ENCODE data around the gene AP2B1.

AP2B1 gene

DNA sequence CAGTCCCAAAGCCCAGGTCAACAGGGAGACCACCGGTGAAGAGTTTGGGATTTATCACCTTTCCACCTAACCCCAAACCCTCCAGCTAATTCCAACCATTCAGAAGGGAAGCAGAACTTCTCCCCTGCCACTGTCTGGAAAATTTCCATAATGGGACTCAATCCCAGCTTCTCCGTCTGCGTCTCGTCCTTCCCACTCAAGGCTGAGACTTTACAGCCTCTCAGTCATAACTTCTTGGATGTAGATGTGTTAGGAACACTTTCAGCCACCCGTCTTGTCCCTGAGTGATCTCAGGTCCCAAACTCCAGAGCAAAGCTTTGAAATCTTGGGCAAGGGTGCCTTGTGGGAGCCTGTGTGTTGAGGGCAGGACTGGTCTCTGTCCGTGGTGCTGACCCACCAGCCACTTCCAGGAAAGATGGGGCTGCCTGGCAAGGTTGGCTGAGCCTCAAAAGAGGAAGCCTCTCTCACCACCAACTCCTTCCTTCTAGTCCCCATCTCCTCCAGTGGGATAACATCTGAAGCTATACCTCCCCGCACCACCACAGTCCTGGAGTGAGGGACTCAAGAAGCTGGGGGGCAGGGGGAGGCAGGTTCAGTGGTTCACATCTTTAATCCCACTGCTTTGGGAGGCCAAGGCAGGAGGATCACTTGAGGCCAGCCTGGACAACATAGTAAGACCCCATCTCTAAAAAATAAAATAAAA is 156.7 kb downstream of the AP2B1 start:
- H3K4me2 ChIP-seq (ENCODE audit: insufficient read depth, low read length, poor library complexity, severe bottlenecking), result no peak overlapping the region
- H2AK5ac ChIP-seq (ENCODE audit: low read depth, low read length), result no peak overlapping the region
- H3K9me3 ChIP-seq (replicated peaks in 1 of 2; ENCODE audit: control insufficient read depth in 2 of 2, insufficient read depth in 1 of 2, low read depth in 1 of 2, low read length in 2 of 2), result peaks cover 0 to 8% of the 10 kb centered on the region in 2 donors
- peaks cover 0 to 4% of the 10 kb centered on the region in 2 donors for H3K4me1 ChIP-seq (ENCODE audit: control insufficient read depth in 2 of 2, insufficient read depth in 1 of 2, low read depth in 1 of 2, low read length in 2 of 2)
- H2BK12ac ChIP-seq (ENCODE audit: low read length), result no peak overlapping the region
- no peak overlapping the region for H3K27ac ChIP-seq (replicated peaks; ENCODE audit: low read length)
- no peak overlapping the region for H4K91ac ChIP-seq (ENCODE audit: low read depth, low read length, poor library complexity)
- no peak overlapping the region for H2AFZ ChIP-seq (ENCODE audit: low read length)
- no peak for DNase-seq (ENCODE audit: low spot score)
- H3K79me1 ChIP-seq (ENCODE audit: low read depth, low read length), result no peaks in the 10 kb centered on the region
- no peak overlapping the region for H2BK15ac ChIP-seq (ENCODE audit: low read length)
- H3K4me3 ChIP-seq (ENCODE audit: low read length in 2 of 2), result no peak overlapping the region
- no peak overlapping the region for H3K14ac ChIP-seq (ENCODE audit: low read length)
- H3K4ac ChIP-seq (ENCODE audit: low read length), result no peak overlapping the region
- no peak overlapping the region for H3K23ac ChIP-seq (ENCODE audit: low read depth, low read length, poor library complexity)
- H3K9ac ChIP-seq (ENCODE audit: low read depth, low read length, poor library complexity), result no peak overlapping the region
- peaks cover 5 to 32% (median 10%) of the 10 kb centered on the region in 3 experiments for H3K27me3 ChIP-seq (ENCODE audit: control insufficient read depth in 3 of 3, insufficient read depth in 3 of 3, low read depth in 1 of 3, low read length in 3 of 3)
- no peaks in the 10 kb centered on the region for H3K36me3 ChIP-seq (replicated peaks in 1 of 2; ENCODE audit: control insufficient read depth in 2 of 2, insufficient read depth in 2 of 2, low read length in 2 of 2)
- H3K18ac ChIP-seq (ENCODE audit: low read length), result no peak overlapping the region
- WGBS, 2 donors (ENCODE audit: extremely low coverage in 2 of 2, insufficient read length in 2 of 2, insufficient replicate concordance in 1 of 2), result no CpG with 5 or more reads among the region's 7 CpGs
- H2BK5ac ChIP-seq (ENCODE audit: low read length), result no peak overlapping the region
- H4K8ac ChIP-seq (ENCODE audit: low read depth, low read length), result no peak overlapping the region
- H2BK120ac ChIP-seq (ENCODE audit: low read depth, low read length), result no peak overlapping the region

- Histone ChIP-seq H4K91ac (ENCODE audit: low read depth, low read length, poor library complexity) (no peak overlapping the region), H3K4ac (ENCODE audit: low read length) (no peak overlapping the region), H3K4me3 (ENCODE audit: low read length in 2 of 2) (no peak overlapping the region), H3K27ac (replicated peaks; ENCODE audit: low read length) (no peak overlapping the region), H2AK5ac (ENCODE audit: low read depth, low read length) (no peak overlapping the region), H2BK12ac (ENCODE audit: low read length) (no peak overlapping the region), H3K9ac (ENCODE audit: low read depth, low read length, poor library complexity) (no peak overlapping the region), H3K79me1 (ENCODE audit: low read depth, low read length) (no peaks in the 10 kb centered on the region), H2BK120ac (ENCODE audit: low read depth, low read length) (no peak overlapping the region), H2BK15ac (ENCODE audit: low read length) (no peak overlapping the region), H2BK5ac (ENCODE audit: low read length) (no peak overlapping the region), H3K23ac (ENCODE audit: low read depth, low read length, poor library complexity) (peak overlapping the region; percentile 25), H2AFZ (ENCODE audit: low read length) (no peak overlapping the region), H3K4me1 (ENCODE audit: control insufficient read depth in 2 of 2, insufficient read depth in 1 of 2, low read depth in 1 of 2, low read length in 2 of 2) (peaks cover 2 to 7% of the 10 kb centered on the region in 2 donors), H3K9me3 (replicated peaks in 1 of 2; ENCODE audit: control insufficient read depth in 2 of 2, insufficient read depth in 1 of 2, low read depth in 1 of 2, low read length in 2 of 2) (peaks cover 0 to 8% of the 10 kb centered on the region in 2 donors), H3K4me2 (ENCODE audit: insufficient read depth, low read length, poor library complexity, severe bottlenecking) (no peak overlapping the region), H3K27me3 (ENCODE audit: control insufficient read depth in 3 of 3, insufficient read depth in 3 of 3, low read depth in 1 of 3, low read length in 3 of 3) (peaks cover 5 to 37% (median 21%) of the 10 kb centered on the region in 3 experiments), H3K18ac (ENCODE audit: low read length) (peak overlapping the region; percentile 65), H4K8ac (ENCODE audit: low read depth, low read length) (no peak overlapping the region), H3K14ac (ENCODE audit: low read length) (no peak overlapping the region), H3K36me3 (replicated peaks in 1 of 2; ENCODE audit: control insufficient read depth in 2 of 2, insufficient read depth in 2 of 2, low read length in 2 of 2) (no peaks in the 10 kb centered on the region)
- DNase-seq (ENCODE audit: low spot score), result no peak
- no CpG with 5 or more reads among the region's 8 CpGs for WGBS, 2 donors (ENCODE audit: extremely low coverage in 2 of 2, insufficient read length in 2 of 2, insufficient replicate concordance in 1 of 2)
Observed at GRCh38 chr17:35744830-35745229, 157.7 kb downstream of the AP2B1 start.

- H3K9me3 ChIP-seq (replicated peaks in 1 of 2; ENCODE audit: control insufficient read depth in 2 of 2, insufficient read depth in 1 of 2, low read depth in 1 of 2, low read length in 2 of 2), result peaks cover 0 to 8% of the 10 kb centered on the region in 2 donors
- no peaks in the 10 kb centered on the region for H3K36me3 ChIP-seq (replicated peaks in 1 of 2; ENCODE audit: control insufficient read depth in 2 of 2, insufficient read depth in 2 of 2, low read length in 2 of 2)
- no peak overlapping the region for H4K8ac ChIP-seq (ENCODE audit: low read depth, low read length)
- no peak overlapping the region for H2AK5ac ChIP-seq (ENCODE audit: low read depth, low read length)
- no peak overlapping the region for H4K91ac ChIP-seq (ENCODE audit: low read depth, low read length, poor library complexity)
- no peak overlapping the region for H2BK5ac ChIP-seq (ENCODE audit: low read length)
- no peak overlapping the region for H3K14ac ChIP-seq (ENCODE audit: low read length)
- H3K79me1 ChIP-seq (ENCODE audit: low read depth, low read length), result no peaks in the 10 kb centered on the region
- H3K4me3 ChIP-seq (ENCODE audit: low read length in 2 of 2), result no peak overlapping the region
- peak overlapping the region; percentile 65 for H3K18ac ChIP-seq (ENCODE audit: low read length)
- peaks cover 5 to 36% (median 25%) of the 10 kb centered on the region in 3 experiments for H3K27me3 ChIP-seq (ENCODE audit: control insufficient read depth in 3 of 3, insufficient read depth in 3 of 3, low read depth in 1 of 3, low read length in 3 of 3)
- H3K9ac ChIP-seq (ENCODE audit: low read depth, low read length, poor library complexity), result no peak overlapping the region
- no peak overlapping the region for H2BK15ac ChIP-seq (ENCODE audit: low read length)
- no CpG with 5 or more reads among the region's 7 CpGs for WGBS, 2 donors (ENCODE audit: extremely low coverage in 2 of 2, insufficient read length in 2 of 2, insufficient replicate concordance in 1 of 2)
- H3K4me2 ChIP-seq (ENCODE audit: insufficient read depth, low read length, poor library complexity, severe bottlenecking), result no peak overlapping the region
- no peak overlapping the region for H2AFZ ChIP-seq (ENCODE audit: low read length)
- H3K4ac ChIP-seq (ENCODE audit: low read length), result no peak overlapping the region
- H3K4me1 ChIP-seq (ENCODE audit: control insufficient read depth in 2 of 2, insufficient read depth in 1 of 2, low read depth in 1 of 2, low read length in 2 of 2), result peaks cover 5 to 9% of the 10 kb centered on the region in 2 donors
- H3K23ac ChIP-seq (ENCODE audit: low read depth, low read length, poor library complexity), result no peak overlapping the region
- H3K27ac ChIP-seq (replicated peaks; ENCODE audit: low read length), result no peak overlapping the region
- no peak for DNase-seq (ENCODE audit: low spot score)
- no peak overlapping the region for H2BK120ac ChIP-seq (ENCODE audit: low read depth, low read length)
- H2BK12ac ChIP-seq (ENCODE audit: low read length), result no peak overlapping the region
Observed at GRCh38 chr17:35745246-35745645, 158.1 kb downstream of the AP2B1 start.

- Histone ChIP-seq H3K36me3 (replicated peaks in 1 of 2; ENCODE audit: control insufficient read depth in 2 of 2, insufficient read depth in 2 of 2, low read length in 2 of 2) (no peaks in the 10 kb centered on the region), H2BK12ac (ENCODE audit: low read length) (no peak overlapping the region), H2BK15ac (ENCODE audit: low read length) (no peak overlapping the region), H2AK5ac (ENCODE audit: low read depth, low read length) (no peak overlapping the region), H4K91ac (ENCODE audit: low read depth, low read length, poor library complexity) (no peak overlapping the region), H3K4me3 (ENCODE audit: low read length in 2 of 2) (no peak overlapping the region), H3K4ac (ENCODE audit: low read length) (no peak overlapping the region), H3K18ac (ENCODE audit: low read length) (no peak overlapping the region), H3K23ac (ENCODE audit: low read depth, low read length, poor library complexity) (no peak overlapping the region), H3K9me3 (replicated peaks in 1 of 2; ENCODE audit: control insufficient read depth in 2 of 2, insufficient read depth in 1 of 2, low read depth in 1 of 2, low read length in 2 of 2) (peaks cover 0 to 3% of the 10 kb centered on the region in 2 donors), H4K8ac (ENCODE audit: low read depth, low read length) (no peak overlapping the region), H3K4me1 (ENCODE audit: control insufficient read depth in 2 of 2, insufficient read depth in 1 of 2, low read depth in 1 of 2, low read length in 2 of 2) (peaks cover 5 to 10% of the 10 kb centered on the region in 2 donors), H3K79me1 (ENCODE audit: low read depth, low read length) (no peaks in the 10 kb centered on the region), H3K9ac (ENCODE audit: low read depth, low read length, poor library complexity) (no peak overlapping the region), H3K27me3 (ENCODE audit: control insufficient read depth in 3 of 3, insufficient read depth in 3 of 3, low read depth in 1 of 3, low read length in 3 of 3) (peaks cover 3 to 35% (median 30%) of the 10 kb centered on the region in 3 experiments), H3K14ac (ENCODE audit: low read length) (no peak overlapping the region), H3K27ac (replicated peaks; ENCODE audit: low read length) (no peak overlapping the region), H2BK5ac (ENCODE audit: low read length) (peak overlapping the region; percentile 47), H3K4me2 (ENCODE audit: insufficient read depth, low read length, poor library complexity, severe bottlenecking) (no peak overlapping the region), H2BK120ac (ENCODE audit: low read depth, low read length) (no peak overlapping the region), H2AFZ (ENCODE audit: low read length) (no peak overlapping the region)
- WGBS, 2 donors (ENCODE audit: extremely low coverage in 2 of 2, insufficient read length in 2 of 2, insufficient replicate concordance in 1 of 2), result no CpG with 5 or more reads among the region's 15 CpGs
- DNase-seq (ENCODE audit: low spot score), result no peak
Observed at GRCh38 chr17:35745749-35746320, 158.7 kb downstream of the AP2B1 start.
